Neuronal stem cell (in vitro differentiated cells): Measurements from ENCODE around the gene RAMACL.

ENCODE experiments used
- DNase-seq: peaks from one replicate; pipeline ENCODE4 v3.0.0-alpha.2; 2013; ENCODE audit warnings: low spot score
- H2AFZ ChIP-seq: one replicate; pipeline ENCODE4 v1.6.1; 2013; ENCODE audit warnings: mild to moderate bottlenecking, low read length, inconsistent platforms
- H2AK5ac ChIP-seq: 2 replicates; pipeline ENCODE4 v1.6.1; 2013; ENCODE audit warnings: low read depth, mild to moderate bottlenecking, inconsistent platforms, low read length, moderate library complexity, mixed read lengths
- H2BK120ac ChIP-seq: 2 replicates; pipeline ENCODE4 v1.6.1; 2013; ENCODE audit warnings: low read depth, mild to moderate bottlenecking, inconsistent platforms, low read length, moderate library complexity, mixed read lengths
- H2BK12ac ChIP-seq: one replicate; pipeline ENCODE4 v1.6.1; 2013; ENCODE audit warnings: low read length, inconsistent platforms
- H2BK15ac ChIP-seq: 2 replicates; pipeline ENCODE4 v1.6.1; 2013; ENCODE audit warnings: mild to moderate bottlenecking, low read length, inconsistent platforms, mixed read lengths
- H2BK5ac ChIP-seq: one replicate; pipeline ENCODE4 v1.6.1; 2013; ENCODE audit warnings: inconsistent platforms, mild to moderate bottlenecking, low read length, moderate library complexity
- H3K14ac ChIP-seq: one replicate; pipeline ENCODE4 v1.6.1; 2013; ENCODE audit warnings: low read length, inconsistent platforms
- H3K18ac ChIP-seq: 2 replicates; pipeline ENCODE4 v1.6.1; 2013; ENCODE audit warnings: low read length, inconsistent platforms
- H3K23ac ChIP-seq: 2 replicates; pipeline ENCODE4 v1.6.1; 2013; ENCODE audit warnings: low read depth, mild to moderate bottlenecking, mixed read lengths, low read length, inconsistent platforms; ENCODE audit not compliant: poor library complexity
- H3K27ac ChIP-seq: replicated peaks from 3 replicates; pipeline ENCODE4 v1.5.1; 2013; ENCODE audit warnings: low read length, inconsistent platforms
- H3K27me3 ChIP-seq, 3 experiments: 2 replicates each; pipeline ENCODE4 v1.6.1; 2013; ENCODE audit warnings: low read length in 3 of 3, mild to moderate bottlenecking in 2 of 3, inconsistent platforms in 1 of 3, low read depth in 1 of 3, mixed read lengths in 1 of 3, moderate library complexity in 1 of 3; ENCODE audit not compliant: control insufficient read depth in 3 of 3, insufficient read depth in 3 of 3
- H3K36me3 ChIP-seq, 2 donors: replicated peaks in 1 of 2; 2 replicates each; pipeline ENCODE4 v1.6.1; 2013; ENCODE audit warnings: low read length in 2 of 2; ENCODE audit not compliant: control insufficient read depth in 2 of 2, insufficient read depth in 2 of 2
- H3K4ac ChIP-seq: 2 replicates; pipeline ENCODE4 v1.6.1; 2013; ENCODE audit warnings: inconsistent platforms, mild to moderate bottlenecking, low read length, moderate library complexity
- H3K4me1 ChIP-seq, 2 donors: 1 replicate in 1 of 2; 2 replicates in 1 of 2; pipeline ENCODE4 v1.6.1; 2013; ENCODE audit warnings: low read length in 2 of 2, low read depth in 1 of 2; ENCODE audit not compliant: control insufficient read depth in 2 of 2, insufficient read depth in 1 of 2
- H3K4me2 ChIP-seq: one replicate; pipeline ENCODE4 v1.6.1; 2013; ENCODE audit warnings: mild to moderate bottlenecking, low read length, inconsistent platforms; ENCODE audit not compliant: insufficient read depth, poor library complexity, severe bottlenecking
- H3K4me3 ChIP-seq, 2 donors: 2 replicates each; pipeline ENCODE4 v1.5.1; 2013; ENCODE audit warnings: low read length in 2 of 2, mild to moderate bottlenecking in 2 of 2, inconsistent platforms in 1 of 2, moderate library complexity in 1 of 2
- H3K79me1 ChIP-seq: one replicate; pipeline ENCODE4 v1.6.1; 2013; ENCODE audit warnings: low read depth, mild to moderate bottlenecking, inconsistent platforms, low read length, moderate library complexity
- H3K9ac ChIP-seq: one replicate; pipeline ENCODE4 v1.6.1; 2013; ENCODE audit warnings: mild to moderate bottlenecking, low read depth, low read length, inconsistent platforms; ENCODE audit not compliant: poor library complexity
- H3K9me3 ChIP-seq, 2 donors: replicated peaks in 1 of 2; 2 replicates each; pipeline versions ENCODE3 to v1.6.1; 2013; ENCODE audit warnings: low read length in 2 of 2, mild to moderate bottlenecking in 2 of 2, inconsistent platforms in 1 of 2, low read depth in 1 of 2, mixed read lengths in 1 of 2, moderate library complexity in 1 of 2; ENCODE audit not compliant: control insufficient read depth in 2 of 2, insufficient read depth in 1 of 2
- H4K8ac ChIP-seq: one replicate; pipeline ENCODE4 v1.6.1; 2013; ENCODE audit warnings: low read depth, mild to moderate bottlenecking, inconsistent platforms, low read length, moderate library complexity
- H4K91ac ChIP-seq: one replicate; pipeline ENCODE4 v1.6.1; 2013; ENCODE audit warnings: low read length, low read depth, mild to moderate bottlenecking, inconsistent platforms; ENCODE audit not compliant: poor library complexity
- WGBS, 2 donors: extraction: QIAGEN DNeasy Blood & Tissue Kit; methylation state at CpG; one replicate each; pipeline ENCODE4 v1.1.7; 2013; ENCODE audit warnings: missing lambda C conversion rate in 2 of 2, mixed read lengths in 1 of 2; ENCODE audit not compliant: insufficient read length in 2 of 2, insufficient replicate concordance in 1 of 2; ENCODE audit errors: extremely low coverage in 2 of 2; 5-methylcytosine and 5-hydroxymethylcytosine counted together

The RAMACL gene

DNA sequence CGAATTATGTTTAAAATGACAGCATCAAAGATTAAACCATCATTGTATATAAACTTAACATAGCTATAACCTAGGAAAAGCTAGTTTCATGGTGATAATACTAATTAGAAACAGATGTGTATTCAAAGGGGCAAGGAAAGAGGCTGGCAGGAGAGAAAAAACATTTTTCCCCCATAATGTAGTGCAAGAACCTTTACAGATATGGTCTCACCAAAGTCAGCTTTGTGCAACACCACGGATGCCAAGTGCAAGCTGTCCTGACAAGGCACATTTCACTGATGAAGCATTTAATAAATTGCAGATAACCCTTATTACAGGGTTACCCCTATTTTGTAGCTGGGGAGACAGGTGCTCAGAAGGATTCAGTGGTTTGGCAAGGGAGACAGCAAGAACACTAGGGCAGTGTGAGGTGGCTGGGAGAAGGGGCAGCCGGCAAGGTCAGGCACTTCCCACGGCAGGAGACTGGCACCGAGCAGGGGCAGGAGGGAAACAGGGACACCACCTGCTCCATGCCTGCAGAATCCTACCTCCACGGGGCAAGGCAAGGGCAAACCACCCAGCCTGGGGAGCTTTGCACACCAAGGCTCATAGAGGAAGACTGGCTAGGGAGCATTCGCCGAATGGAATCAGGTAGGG is 34.1 kb upstream of the RAMACL start:
- Histone ChIP-seq H3K79me1 (peaks cover 4% of the 10 kb centered on the region), H4K91ac (no peak overlapping the region), H3K4me2 (no peak overlapping the region), H3K4ac (no peak overlapping the region), H3K27me3 (no peaks in the 10 kb centered on the region), H3K23ac (no peak overlapping the region), H2BK120ac (no peak overlapping the region), H3K9me3 (peaks cover 4 to 18% of the 10 kb centered on the region in 2 donors), H3K18ac (no peak overlapping the region), H2BK5ac (no peak overlapping the region), H3K4me1 (peaks cover 1 to 3% of the 10 kb centered on the region in 2 donors), H4K8ac (no peak overlapping the region), H2AK5ac (no peak overlapping the region), H2BK15ac (no peak overlapping the region), H3K4me3 (no peak overlapping the region), H3K36me3 (peaks cover 7 to 29% of the 10 kb centered on the region in 2 donors), H2AFZ (no peak overlapping the region), H2BK12ac (no peak overlapping the region), H3K27ac (no peak overlapping the region), H3K14ac (no peak overlapping the region), H3K9ac (no peak overlapping the region)
- no CpG with 5 or more reads among the region's 8 CpGs for WGBS, 2 donors
- no peak for DNase-seq

DNA sequence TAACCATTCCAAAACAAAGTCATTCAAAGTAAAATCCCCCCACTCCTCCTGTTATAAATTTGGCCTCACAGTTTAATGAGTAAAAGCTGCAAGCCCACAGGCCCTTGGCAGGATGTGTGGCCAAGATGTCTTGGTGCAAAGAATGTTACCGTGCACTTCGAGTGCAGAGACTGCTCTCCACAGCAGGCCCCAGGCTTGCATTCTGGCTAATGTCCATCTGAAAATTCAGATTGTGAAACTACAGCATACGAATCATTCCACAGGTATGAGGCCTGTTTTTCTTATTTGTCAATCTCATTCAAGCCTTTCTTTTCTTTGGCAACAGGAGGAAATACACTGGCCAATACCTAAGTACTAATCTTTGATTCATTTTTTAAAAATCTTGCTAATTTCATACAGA is 33.4 kb upstream of the RAMACL start:
- H2AK5ac ChIP-seq = no peak overlapping the region
- no peak overlapping the region for H2AFZ ChIP-seq
- H3K9ac ChIP-seq = no peak overlapping the region
- H3K14ac ChIP-seq = no peak overlapping the region
- no peak overlapping the region for H4K91ac ChIP-seq
- peaks cover 4% of the 10 kb centered on the region for H3K79me1 ChIP-seq
- H2BK120ac ChIP-seq = no peak overlapping the region
- no peak overlapping the region for H3K4me3 ChIP-seq
- WGBS, 2 donors = no CpG with 5 or more reads among the region's 3 CpGs
- no peak overlapping the region for H3K4ac ChIP-seq
- peaks cover 7 to 29% of the 10 kb centered on the region in 2 donors for H3K36me3 ChIP-seq
- peaks cover 0 to 9% of the 10 kb centered on the region in 2 donors for H3K4me1 ChIP-seq
- H2BK5ac ChIP-seq = no peak overlapping the region
- no peak overlapping the region for H3K27ac ChIP-seq
- no peak for DNase-seq
- H3K4me2 ChIP-seq = no peak overlapping the region
- no peak overlapping the region for H4K8ac ChIP-seq
- no peaks in the 10 kb centered on the region for H3K27me3 ChIP-seq
- peaks cover 4 to 18% of the 10 kb centered on the region in 2 donors for H3K9me3 ChIP-seq
- H3K18ac ChIP-seq = no peak overlapping the region
- H3K23ac ChIP-seq = no peak overlapping the region
- H2BK12ac ChIP-seq = no peak overlapping the region
- H2BK15ac ChIP-seq = no peak overlapping the region

DNA sequence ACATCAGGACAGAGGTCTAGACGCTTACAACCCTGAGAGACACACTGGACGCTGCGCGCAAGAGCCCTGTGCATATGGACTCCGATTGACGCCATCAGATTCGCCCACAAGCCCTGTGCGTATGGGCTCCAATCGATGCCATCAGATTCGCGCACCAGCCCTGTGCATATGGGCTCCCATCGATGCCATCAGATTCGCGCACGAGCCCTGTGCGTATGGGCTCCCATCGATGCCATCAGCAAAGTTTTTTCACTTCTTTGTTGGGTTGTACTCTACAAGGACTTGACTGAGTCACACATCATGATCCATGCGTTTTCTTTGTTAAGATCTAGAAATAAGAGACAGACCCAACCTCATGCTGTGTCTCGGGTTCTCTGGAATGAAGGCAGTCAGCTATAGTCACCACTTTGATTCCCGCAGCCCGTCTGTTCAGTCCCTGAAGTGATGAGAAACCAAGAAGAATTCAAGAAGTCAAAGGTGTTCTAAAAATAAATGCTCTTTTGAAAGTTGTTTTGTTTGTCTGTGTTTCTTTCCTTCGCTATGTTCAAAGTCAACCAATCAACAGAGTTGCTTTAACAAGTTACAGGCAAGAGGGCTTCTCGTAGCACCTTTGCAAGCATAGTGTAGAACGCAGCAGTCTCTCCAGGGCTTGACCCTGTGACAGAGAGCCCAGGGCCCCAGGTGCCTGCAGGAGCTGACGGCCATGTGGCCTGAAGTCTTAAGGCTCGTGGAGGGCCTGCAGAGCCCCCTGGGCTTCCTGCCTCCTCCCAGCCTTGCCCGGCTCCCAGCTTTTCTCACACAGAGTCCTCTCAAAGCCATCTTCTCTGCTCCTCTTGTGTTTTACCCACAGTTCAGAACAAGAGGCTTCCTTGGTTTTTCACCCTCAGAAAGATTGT is 32.6 kb upstream of the RAMACL start:
- Histone ChIP-seq H2BK12ac (no peak overlapping the region), H2BK15ac (no peak overlapping the region), H3K79me1 (peaks cover 4% of the 10 kb centered on the region), H3K27ac (no peak overlapping the region), H3K9me3 (peaks cover 4 to 18% of the 10 kb centered on the region in 2 donors), H3K4me2 (no peak overlapping the region), H2BK120ac (no peak overlapping the region), H3K9ac (no peak overlapping the region), H3K4ac (no peak overlapping the region), H3K4me1 (peaks cover 0 to 14% of the 10 kb centered on the region in 2 donors), H3K14ac (no peak overlapping the region), H3K27me3 (no peaks in the 10 kb centered on the region), H2AK5ac (no peak overlapping the region), H4K8ac (no peak overlapping the region), H3K18ac (no peak overlapping the region), H2AFZ (no peak overlapping the region), H3K4me3 (no peak overlapping the region), H4K91ac (no peak overlapping the region), H3K23ac (no peak overlapping the region), H2BK5ac (no peak overlapping the region), H3K36me3 (peaks cover 7 to 29% of the 10 kb centered on the region in 2 donors)
- no peak for DNase-seq
- no CpG with 5 or more reads among the region's 27 CpGs for WGBS, 2 donors

DNA sequence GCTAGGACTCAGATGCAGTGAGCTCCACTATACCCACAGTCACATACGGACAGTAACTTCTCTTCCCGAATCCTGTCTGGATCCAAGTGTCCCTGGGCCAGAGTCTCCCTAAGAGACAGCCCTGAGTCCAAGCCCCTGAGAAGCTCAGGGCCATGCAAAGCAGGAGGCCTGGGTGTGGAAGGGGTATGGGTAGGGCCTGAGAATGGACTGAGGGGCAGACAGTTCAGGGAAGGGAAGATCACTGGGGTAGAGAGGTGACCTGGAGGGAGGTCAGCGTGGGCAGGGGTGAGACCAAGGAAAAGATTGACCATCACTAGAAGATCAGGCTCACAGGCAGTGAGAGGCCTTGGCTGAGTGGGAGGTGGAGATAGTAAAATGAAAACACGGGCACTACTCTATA is 31.8 kb upstream of the RAMACL start:
- no peaks in the 10 kb centered on the region for H3K27me3 ChIP-seq
- peaks cover 7 to 32% of the 10 kb centered on the region in 2 donors for H3K36me3 ChIP-seq
- no peak overlapping the region for H3K27ac ChIP-seq
- H2BK5ac ChIP-seq = no peak overlapping the region
- peaks cover 1 to 15% of the 10 kb centered on the region in 2 donors for H3K9me3 ChIP-seq
- WGBS, 2 donors = no CpG with 5 or more reads among the region's 4 CpGs
- no peak overlapping the region for H3K14ac ChIP-seq
- H2BK15ac ChIP-seq = no peak overlapping the region
- no peak overlapping the region for H2AK5ac ChIP-seq
- H4K91ac ChIP-seq = no peak overlapping the region
- no peak overlapping the region for H3K23ac ChIP-seq
- peaks cover 4% of the 10 kb centered on the region for H3K79me1 ChIP-seq
- H4K8ac ChIP-seq = no peak overlapping the region
- no peak overlapping the region for H3K4me2 ChIP-seq
- no peak overlapping the region for H2BK120ac ChIP-seq
- H3K4ac ChIP-seq = no peak overlapping the region
- no peak overlapping the region for H3K18ac ChIP-seq
- peaks cover 0 to 16% of the 10 kb centered on the region in 2 donors for H3K4me1 ChIP-seq
- no peak overlapping the region for H2AFZ ChIP-seq
- H2BK12ac ChIP-seq = no peak overlapping the region
- no peak overlapping the region for H3K9ac ChIP-seq
- DNase-seq = no peak
- no peak overlapping the region for H3K4me3 ChIP-seq
